Kidney (tissue), 14 donors: ENCODE results near the gene SRGAP3. TPM values are rescaled to one million over a fixed set of nuclear protein-coding genes. Genes with fewer than 3 reads are reported as not detected.

Experiments
- DNase-seq, 5 donors: peaks; one replicate each; pipeline ENCODE4 v3.0.0-alpha.2; 2013 to 2020
- FAIRE-seq: peaks from 2 replicates; lab custom pipeline; 2012; peaks lifted over from hg19 to GRCh38; lab: Jason Lieb, UNC
- H3K27ac ChIP-seq, 2 donors: one replicate each; pipeline ENCODE4 v1.7.0; 2013; ENCODE audit warnings: low read depth in 2 of 2, low read length in 2 of 2, inconsistent platforms in 1 of 2
- H3K27me3 ChIP-seq: one replicate; pipeline ENCODE4 v1.7.1; 2013; ENCODE audit warnings: low read length, inconsistent platforms; ENCODE audit not compliant: control insufficient read depth, insufficient read depth
- H3K36me3 ChIP-seq, 3 donors: one replicate each; pipeline versions ENCODE4 v1.7.0 to v1.7.1; 2013; ENCODE audit warnings: low read length in 3 of 3, control low read depth in 1 of 3, inconsistent platforms in 1 of 3; ENCODE audit not compliant: insufficient read depth in 3 of 3, control insufficient read depth in 2 of 3
- H3K4me1 ChIP-seq, 3 donors: one replicate each; pipeline versions ENCODE4 v1.7.0 to v1.7.1; 2013; ENCODE audit warnings: low read length in 3 of 3, inconsistent platforms in 1 of 3, low read depth in 1 of 3; ENCODE audit not compliant: control insufficient read depth in 2 of 3, insufficient read depth in 2 of 3
- H3K4me3 ChIP-seq, 3 donors: one replicate each; pipeline versions ENCODE4 v1.7.0 to v1.8.1; 2013; ENCODE audit warnings: low read length in 3 of 3, control low read depth in 1 of 3, inconsistent platforms in 1 of 3
- H3K9ac ChIP-seq, 3 donors: one replicate each; pipeline versions ENCODE4 v1.7.0 to v1.7.1; 2013; ENCODE audit warnings: low read length in 3 of 3, control low read depth in 1 of 3, inconsistent platforms in 1 of 3
- H3K9me3 ChIP-seq, 3 donors: one replicate each; pipeline versions ENCODE4 v1.7.0 to v1.7.1; 2013; ENCODE audit warnings: low read length in 3 of 3, control low read depth in 1 of 3, inconsistent platforms in 1 of 3; ENCODE audit not compliant: control insufficient read depth in 2 of 3, insufficient read depth in 1 of 3
- CTCF ChIP-seq: IDR thresholded peaks from 3 replicates; pipeline ENCODE4 v1.5.1; 2012; ENCODE audit warnings: mild to moderate bottlenecking, moderate library complexity, borderline replicate concordance; ENCODE audit not compliant: insufficient read depth; ENCODE audit errors: extremely low read depth
- intact Hi-C: fragments of 100-400 bp; cut with DNase I; formaldehyde crosslinking; loops from one replicate; pipeline ENCODE4 v1.11.1; 2022
- polyA plus RNA-seq: library from polyadenylated mRNA; stranded (reverse); fragments of 350-450 nt; fragmentation: Illumina TruSeq; extraction: RNeasy Lipid Tissue Mini Kit (QIAGEN cat#74804); gene quantifications from one replicate; pipeline ENCODE4 v1.2.3, GENCODE V29; 2014; ENCODE audit warnings: low read depth, low replicate concordance; ENCODE audit not compliant: insufficient read depth
- total RNA-seq: library from RNA; stranded (reverse); fragmentation: NEBNext Ultra II Directional; extraction: Animal tissue kit (Norgen Biotek cat#: 25700); gene quantifications from one replicate; pipeline ENCODE4 v1.2.1, GENCODE V29; 2021
- donor health status: control.
- donor health status: control.
- donor health status: control.
- donor health status: control.
- donor health status: control.
- donor health status: DM: yes; HTN: yes; CAD: no.
- donor health status: Normal renal cell carcinoma (clear cell type).

The SRGAP3 gene
- total and polyA plus RNA-seq, 2 donors from 2014 or later = 4.1 to 24.3 TPM

GRCh38 chr3:9183811-9184460 lies 65.5 kb downstream of the SRGAP3 start:
- DNase-seq (peak in 4 of 5 donors; percentile 78 to 89 (median 86)), FAIRE-seq (no peak)
- intact Hi-C loops = no loop called here
- Histone ChIP-seq H3K36me3 (no peaks in the 10 kb centered on the region), H3K9me3 (no peaks in the 10 kb centered on the region), H3K27me3 (no peaks in the 10 kb centered on the region), H3K4me1 (peaks cover 3% of the 10 kb centered on the region in 3 donors), H3K4me3 (no peak overlapping the region), H3K27ac (no peak overlapping the region), H3K9ac (no peak overlapping the region)
- TF ChIP-seq CTCF = no peak

GRCh38 chr3:9183011-9183410 lies 66.4 kb downstream of the SRGAP3 start:
- FAIRE-seq = no peak
- DNase-seq = no peak
- intact Hi-C loops = no loop called here
- H3K27me3 ChIP-seq = no peaks in the 10 kb centered on the region
- H3K4me3 ChIP-seq = no peak overlapping the region
- TF ChIP-seq CTCF = no peak
- no peaks in the 10 kb centered on the region for H3K9me3 ChIP-seq
- H3K9ac ChIP-seq = no peak overlapping the region
- H3K36me3 ChIP-seq = no peaks in the 10 kb centered on the region
- H3K27ac ChIP-seq = no peak overlapping the region
- H3K4me1 ChIP-seq = peaks cover 3% of the 10 kb centered on the region in 3 donors

GRCh38 chr3:9180764-9181117 lies 68.7 kb downstream of the SRGAP3 start:
- no peak for DNase-seq
- TF ChIP-seq CTCF = no peak
- H3K4me3 ChIP-seq = no peak overlapping the region

More at GRCh38 chr3:9180764-9181117, 68.7 kb downstream of the SRGAP3 start:
- H3K36me3 ChIP-seq = no peaks in the 10 kb centered on the region
- H3K9me3 ChIP-seq = no peaks in the 10 kb centered on the region
- no peak for FAIRE-seq
- H3K27me3 ChIP-seq = no peaks in the 10 kb centered on the region
- H3K4me1 ChIP-seq = no peaks in the 10 kb centered on the region
- intact Hi-C loops = no loop called here
- no peak overlapping the region for H3K9ac ChIP-seq
- H3K27ac ChIP-seq = no peak overlapping the region
